Stimulated activated CD8-positive, alpha-beta memory T cell treated with anti-CD3 and anti-CD28 coated beads, Interleukin-4, amount 100 ng/mL, for 48 hours (primary cell): Measurements from ENCODE around the gene TMEM190.
A peak's percentile ranks its signal among the peaks of the same experiment; 100 is the strongest.
"Not testable (repeated sequence)": the region's sequence is repeated elsewhere in the genome, so short reads cannot be mapped to it uniquely, and the experiment has no call there.

ENCODE experiments used
- DNase-seq: peaks from one replicate; pipeline ENCODE4 v3.0.0-alpha.2; 2020

TMEM190 gene

GRCh38 chr19:55376241-55376933, at the start of gene TMEM190:
Gene TMEM190, plus strand, starts transcription at chr19:55376826. Its CDS starts 28 bp downstream, at chr19:55376854.
- no peak for DNase-seq

- not testable (repeated sequence) for DNase-seq
Measured at GRCh38 chr19:55328774-55329318, 47.8 kb upstream of the TMEM190 start.

DNA sequence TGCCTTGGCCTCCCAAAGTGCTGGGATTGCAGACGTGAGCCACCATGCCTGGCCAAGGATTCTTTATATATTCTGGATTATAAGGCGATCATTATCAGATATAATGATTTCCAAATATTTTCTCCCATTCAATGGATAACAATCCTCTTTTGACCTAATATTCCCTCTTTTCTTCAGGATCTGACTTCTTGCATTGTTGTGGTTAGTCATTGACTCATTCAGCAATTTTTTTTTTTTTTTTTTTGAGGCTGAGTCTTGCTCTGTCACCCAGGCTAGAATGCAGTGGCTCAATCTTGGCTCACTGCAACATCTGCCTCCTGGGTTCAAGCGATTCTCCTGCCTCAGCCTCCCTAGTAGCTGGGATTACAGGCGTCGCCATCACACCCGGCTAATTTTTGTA, 46.8 kb upstream of the TMEM190 start:
- DNase-seq: not testable (repeated sequence)

GRCh38 chr19:55333870-55334269, 42.8 kb upstream of the TMEM190 start:
- DNase-seq: no peak

DNA sequence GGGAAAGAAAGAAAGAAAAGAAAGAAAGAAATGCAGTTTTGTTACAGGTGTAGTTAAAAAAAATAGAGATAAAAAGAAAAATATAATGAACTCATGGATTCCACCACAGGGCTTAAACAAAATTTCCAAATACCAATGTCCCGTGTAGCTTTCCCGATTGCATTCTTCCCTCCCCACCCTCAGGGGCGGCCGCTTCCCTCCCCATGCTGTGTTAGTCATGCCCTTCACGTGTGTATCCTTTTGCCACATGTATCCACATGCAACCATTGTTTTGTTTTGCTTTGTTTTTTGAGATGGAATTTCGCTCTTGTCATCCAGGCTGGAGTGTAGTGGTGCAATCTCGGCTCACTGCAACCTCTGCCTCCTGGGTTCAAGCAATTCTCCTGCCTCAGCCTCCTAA, 40.5 kb upstream of the TMEM190 start:
- no peak for DNase-seq

- DNase-seq: peak; percentile 100
Measured at GRCh38 chr19:55339105-55339888, 37.3 kb upstream of the TMEM190 start, which contains the start of gene KMT5C. Gene KMT5C, plus strand, starts transcription at chr19:55339876. Its CDS starts 2,061 bp downstream, at chr19:55341937.

- peak; percentile 45 for DNase-seq
Measured at GRCh38 chr19:55339889-55340783, 36.5 kb upstream of the TMEM190 start.

DNA sequence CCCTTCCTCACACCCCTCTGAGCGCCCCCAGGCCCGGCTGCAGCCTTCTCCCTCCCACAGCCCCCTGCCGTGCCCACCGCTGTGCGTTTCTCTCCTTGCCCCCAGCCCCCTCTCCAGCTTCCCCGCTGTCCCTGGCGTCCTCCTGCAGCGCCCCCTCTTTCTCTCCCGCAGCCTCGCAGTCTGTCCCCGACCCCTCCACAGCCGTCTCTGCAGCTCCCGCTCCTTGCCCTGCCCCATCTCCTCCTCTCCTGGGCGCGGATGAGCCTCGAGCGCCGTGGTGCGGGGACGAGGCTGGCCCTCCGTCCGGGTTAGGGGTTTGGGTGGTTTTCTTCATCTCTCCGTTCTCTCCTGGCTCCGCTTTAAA, 35.9 kb upstream of the TMEM190 start:
- DNase-seq: peak; percentile 46

DNA sequence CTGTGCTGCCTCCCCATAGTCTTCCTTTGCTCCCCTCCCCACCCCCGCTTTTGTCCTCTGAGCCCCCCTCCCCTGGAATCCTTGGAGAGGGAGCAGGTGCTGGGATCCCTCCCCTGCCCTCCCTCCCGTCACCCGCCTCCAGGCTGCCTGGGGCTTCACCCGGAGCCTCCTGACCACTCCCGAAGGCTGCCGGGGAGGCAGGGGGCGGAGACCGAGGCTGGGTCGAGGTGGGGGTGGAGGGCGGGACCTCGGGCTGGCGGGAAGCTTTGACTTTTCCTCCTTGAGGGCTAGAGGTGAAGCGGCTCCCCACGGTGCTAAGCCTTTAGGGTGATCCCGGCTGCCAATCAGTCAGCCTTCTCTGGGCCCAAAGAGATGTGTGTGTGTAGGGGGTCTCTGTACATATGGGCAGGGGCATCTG, 35.4 kb upstream of the TMEM190 start:
- peak; percentile 84 for DNase-seq

DNA sequence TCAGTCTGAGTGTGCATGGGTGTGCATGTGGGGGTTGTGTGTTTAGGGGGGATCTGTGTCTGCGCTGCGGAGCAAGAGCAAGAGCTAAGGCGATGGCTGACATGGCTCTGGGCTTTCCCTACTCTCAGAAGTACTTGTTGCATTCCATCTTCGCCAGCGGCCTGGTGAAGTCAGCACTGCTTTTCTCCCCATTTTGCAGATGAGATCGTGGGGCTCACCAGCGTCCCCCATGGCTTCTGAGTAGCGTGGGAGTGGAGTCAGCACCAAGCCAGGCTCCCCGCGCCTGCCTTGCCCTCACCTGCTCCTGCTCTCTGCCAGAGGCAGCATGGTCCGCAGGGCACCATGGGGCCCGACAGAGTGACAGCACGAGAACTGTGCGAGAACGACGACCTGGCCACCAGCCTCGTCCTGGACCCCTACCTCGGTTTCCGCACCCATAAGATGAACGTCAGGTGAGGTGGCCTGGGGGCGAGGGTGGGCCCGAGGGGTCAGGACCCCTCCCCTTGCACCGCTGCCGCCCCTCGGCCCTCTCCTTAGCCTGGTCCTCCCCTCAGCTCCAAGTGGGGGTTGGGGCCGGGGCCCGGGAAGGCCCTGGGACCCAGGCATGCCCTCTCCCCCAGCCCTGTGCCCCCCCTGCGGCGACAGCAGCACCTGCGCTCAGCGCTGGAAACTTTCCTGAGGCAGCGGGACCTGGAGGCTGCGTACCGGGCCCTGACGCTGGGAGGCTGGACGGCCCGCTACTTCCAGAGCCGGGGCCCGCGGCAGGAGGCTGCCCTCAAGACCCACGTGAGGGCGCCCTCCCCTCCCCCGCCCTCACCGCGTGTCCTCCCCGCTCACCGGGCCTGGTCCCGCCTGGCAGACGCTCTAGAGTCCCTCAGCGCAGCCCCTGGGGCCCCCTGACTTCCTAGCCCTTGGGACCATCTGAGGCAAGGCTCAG, 34.8 kb upstream of the TMEM190 start:
- DNase-seq: no peak

DNA sequence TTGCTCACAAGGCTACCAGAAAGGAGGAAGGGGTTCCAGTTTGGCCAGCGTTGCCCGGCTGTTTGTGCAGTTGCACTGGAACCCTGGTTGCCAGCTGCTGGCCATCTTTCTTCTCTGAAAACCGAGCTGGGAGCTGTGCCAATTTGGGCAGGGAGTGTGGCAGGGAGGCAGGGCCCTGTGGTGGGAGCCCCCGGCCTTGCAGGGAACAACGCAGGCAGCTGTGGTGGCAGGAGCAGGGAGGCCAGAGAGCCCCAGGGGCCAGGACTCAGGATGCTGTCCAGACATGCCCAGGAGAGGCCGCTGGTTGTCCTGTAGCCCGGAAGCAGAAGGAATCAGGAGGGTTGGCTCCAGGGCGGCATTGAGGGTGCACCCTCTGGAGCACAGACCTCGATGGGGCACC, 32.2 kb upstream of the TMEM190 start:
- no peak for DNase-seq

DNA sequence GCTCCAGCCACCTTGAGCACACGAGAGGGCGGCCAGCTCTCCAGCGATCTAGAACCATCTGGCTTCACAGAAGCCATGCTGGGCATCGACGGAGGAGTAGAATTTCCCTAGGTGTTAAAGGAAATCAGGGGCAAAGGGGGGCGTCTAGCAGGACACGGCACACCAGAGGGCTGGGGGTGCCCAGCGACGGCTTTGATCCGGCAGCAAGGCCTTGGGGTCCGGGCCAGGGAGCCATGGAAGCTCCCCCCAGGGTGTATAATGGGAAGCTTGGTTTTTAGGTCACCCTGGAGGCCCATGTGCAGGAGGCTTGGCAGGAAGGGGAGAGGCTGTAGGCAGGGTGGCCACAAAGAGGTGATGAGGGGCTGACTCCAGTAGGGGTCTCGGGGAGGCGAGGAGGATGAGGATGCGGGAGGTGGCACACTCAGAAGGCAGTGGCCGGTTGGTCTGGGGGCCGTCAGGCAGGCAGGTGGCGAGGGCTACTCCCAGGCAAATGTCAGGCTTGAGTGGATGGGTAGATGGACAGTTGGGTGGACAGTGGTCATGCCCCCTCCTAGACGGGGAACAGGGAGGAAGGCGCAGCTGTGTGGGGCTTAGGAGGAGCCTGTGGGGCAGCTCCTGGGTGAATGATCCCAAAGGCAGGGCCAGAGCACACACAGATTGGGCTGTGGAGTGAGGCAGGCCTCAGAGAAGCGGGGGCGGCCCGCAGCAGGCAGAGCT, 31.4 kb upstream of the TMEM190 start:
- DNase-seq: no peak

DNA sequence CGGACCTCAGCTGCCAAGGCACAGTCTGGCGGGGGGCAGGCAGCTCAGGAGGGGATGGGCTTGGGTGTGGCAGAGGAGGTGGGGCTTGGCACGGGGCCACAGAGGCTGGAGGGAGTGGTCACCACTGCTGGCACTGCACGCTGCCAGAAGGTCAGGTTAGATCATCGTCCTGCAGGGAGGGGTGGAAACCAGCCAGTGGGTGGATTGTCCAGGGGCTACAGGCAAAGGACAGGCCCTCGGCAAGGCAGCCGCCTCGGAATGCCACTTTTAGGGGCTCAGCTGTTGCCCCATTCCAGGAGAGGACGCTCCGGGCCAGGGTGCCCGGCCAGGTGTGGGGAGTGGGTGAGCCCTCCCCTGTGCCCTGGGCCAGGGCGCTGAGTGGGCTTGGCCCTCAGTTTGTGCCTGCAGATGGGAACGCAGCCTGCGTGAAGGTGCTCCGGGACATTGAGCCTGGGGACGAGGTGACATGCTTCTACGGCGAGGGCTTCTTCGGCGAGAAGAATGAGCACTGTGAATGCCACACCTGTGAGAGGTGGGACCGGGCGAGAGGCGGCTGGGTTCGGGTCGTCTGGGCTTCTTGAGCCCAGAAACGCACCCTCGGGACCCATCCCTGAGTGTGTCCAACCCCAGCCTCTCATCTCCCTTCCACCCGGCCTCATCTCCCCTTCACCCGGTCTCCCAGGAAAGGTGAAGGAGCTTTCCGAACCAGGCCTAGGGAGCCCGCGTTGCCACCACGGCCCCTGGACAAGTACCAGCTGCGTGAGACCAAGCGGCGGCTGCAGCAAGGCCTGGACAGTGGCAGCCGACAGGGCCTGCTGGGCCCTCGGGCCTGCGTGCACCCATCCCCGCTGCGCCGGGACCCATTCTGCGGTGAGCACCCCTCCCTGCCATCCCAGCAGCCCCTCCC, 30.6 kb upstream of the TMEM190 start:
- no peak for DNase-seq

- DNase-seq: no peak
Measured at GRCh38 chr19:55346725-55347441, 29.7 kb upstream of the TMEM190 start.

- no peak for DNase-seq
Measured at GRCh38 chr19:55347442-55348009, 29.1 kb upstream of the TMEM190 start.

GRCh38 chr19:55348317-55349034, 28.1 kb upstream of the TMEM190 start:
- DNase-seq: no peak

DNA sequence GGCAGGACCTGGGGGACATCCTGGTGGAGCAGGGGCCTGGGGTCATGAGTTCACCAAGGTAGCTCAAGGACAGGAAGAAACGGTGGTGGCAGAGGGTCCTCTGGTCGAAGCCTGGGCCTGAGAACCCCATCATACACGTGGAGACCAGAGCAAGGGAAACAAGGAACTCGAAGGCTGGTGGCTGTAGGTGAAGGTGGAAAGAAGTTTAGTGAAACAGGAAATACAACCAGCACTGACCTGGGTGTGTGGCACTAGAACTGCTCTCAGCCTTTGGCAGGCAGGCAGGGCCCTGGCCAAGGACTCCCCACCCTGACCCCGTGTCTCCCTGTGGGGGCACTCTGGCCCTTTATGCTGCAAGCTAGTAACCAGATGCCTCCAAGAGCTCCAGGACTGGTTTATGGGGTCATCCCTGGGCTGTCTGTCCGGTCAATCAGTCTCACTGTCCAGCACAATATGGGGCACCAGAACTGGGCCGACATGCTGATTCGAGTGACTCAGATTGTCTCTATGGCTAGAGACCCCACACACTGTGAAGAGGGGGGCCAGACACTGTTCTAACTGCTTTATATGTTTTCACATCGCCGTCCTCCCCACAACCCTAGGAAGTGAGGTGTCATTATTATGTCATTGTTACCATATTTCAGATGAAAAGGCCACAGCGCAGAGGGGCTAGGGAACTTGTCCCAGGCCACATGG, 25.9 kb upstream of the TMEM190 start:
- DNase-seq: no peak

DNA sequence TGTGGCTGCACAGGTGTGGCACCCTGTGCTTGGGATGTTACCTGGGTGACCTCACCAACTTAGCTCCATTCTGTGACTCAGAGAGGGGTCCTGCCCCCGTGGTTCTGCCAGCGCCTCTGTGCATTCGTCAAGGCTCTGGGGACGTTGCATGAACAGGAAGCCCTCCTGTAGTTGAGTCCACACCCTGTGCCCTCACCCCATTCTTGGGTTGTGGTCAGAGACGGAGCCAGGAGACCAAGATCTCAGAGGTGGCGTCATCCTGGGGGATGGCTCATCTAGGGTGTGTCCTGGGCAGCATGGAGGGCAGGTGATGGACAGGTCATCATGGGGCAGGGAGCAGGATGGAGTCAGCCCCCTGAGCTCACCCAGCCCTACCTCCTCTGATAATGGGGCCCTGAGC, 24.6 kb upstream of the TMEM190 start:
- DNase-seq: no peak
